GM19240 (cell line): ENCODE measurements around the gene NDUFS7.

Experiments
- DNase-seq: peaks from one replicate; pipeline ENCODE4 v3.0.0; 2011; ENCODE audit warnings: low spot score; ENCODE audit not compliant: insufficient read length

The NDUFS7 gene

DNA sequence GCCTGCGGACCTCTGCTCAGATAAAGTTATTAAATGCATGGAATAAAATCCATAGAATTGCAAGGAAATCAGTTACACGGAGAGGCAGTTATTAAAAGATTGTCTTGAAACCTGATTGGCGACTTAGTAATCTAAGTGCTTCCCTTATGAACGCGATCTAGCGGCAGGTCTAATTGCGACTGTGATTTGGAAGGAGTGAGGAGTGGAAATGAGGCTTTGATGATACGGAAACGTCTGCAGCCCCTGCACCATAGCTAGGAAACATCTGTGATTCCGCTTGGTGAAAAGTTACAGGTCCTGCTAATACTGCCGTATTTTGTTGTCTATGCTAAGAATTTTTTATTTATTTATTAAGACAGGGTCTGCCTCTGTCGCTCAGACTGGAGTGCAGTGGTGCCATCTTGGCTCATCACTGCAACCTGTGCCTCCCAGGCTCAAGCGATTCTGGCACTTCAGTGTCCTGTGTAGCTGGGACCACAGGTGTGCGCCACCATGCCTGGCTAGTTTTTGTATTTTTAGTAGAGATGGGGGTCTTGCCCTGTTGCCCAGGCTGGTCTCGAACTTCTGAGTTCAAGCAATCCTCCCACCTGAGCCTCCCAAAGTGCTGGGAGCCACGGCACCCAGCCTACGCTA, 887 bp downstream of the NDUFS7 start:
- DNase-seq = no peak

DNA sequence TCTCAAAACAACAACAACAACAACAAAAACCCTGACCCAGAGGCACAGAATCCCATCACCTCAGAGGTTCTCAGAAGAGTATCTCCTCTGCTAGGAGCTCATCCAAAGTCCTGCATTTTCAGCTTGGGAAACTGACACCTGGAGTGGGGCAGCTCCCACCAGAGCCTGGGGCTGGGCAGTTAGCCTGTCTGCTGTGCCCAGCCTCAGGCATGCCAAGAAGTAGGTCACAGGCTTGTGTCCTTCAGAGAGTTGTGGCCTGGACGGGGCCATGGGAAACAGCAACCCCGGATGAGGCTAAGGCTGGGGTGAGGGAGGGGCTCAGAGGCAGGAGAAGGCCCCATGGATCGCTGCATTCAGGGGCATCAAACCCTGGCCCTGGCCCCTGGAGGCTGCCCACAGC, 2.1 kb downstream of the NDUFS7 start:
- DNase-seq = no peak

DNA sequence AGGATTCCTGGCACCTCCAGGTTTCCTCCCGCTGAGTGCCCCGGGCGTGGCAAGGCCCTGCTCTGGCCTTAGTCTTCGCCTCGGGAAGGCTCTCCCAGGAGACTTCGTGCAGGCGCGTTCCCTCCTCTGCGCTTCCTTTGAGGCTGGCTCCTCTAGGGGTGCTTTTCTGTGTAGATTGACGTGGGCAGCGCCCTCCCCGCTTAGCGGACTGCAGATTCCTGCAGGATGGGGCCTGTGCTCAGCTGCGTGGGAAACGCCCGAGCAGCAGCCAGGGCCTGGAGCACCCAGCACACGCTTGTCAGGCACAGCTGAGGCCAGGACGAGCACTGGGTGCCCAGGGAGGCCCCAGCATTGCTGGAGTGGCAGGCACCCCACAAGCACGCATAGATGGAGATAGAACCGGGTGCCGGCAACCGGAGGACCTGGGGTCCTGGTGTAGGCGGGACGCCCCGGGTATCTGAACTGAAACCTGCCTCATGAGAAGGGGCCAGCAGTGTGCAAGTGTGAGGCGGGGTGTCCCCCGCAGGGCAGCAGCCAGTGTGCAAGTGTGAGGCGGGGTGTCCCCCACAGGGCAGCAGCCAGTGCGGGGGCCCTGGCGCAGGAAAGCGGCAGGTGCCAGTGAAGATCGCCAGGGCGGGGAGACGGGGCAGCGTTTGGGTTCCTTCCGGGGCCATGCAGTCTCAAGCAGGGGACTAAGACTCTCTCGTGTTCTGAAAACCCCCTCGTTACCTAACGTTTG, 3.4 kb downstream of the NDUFS7 start:
- DNase-seq = no peak

DNA sequence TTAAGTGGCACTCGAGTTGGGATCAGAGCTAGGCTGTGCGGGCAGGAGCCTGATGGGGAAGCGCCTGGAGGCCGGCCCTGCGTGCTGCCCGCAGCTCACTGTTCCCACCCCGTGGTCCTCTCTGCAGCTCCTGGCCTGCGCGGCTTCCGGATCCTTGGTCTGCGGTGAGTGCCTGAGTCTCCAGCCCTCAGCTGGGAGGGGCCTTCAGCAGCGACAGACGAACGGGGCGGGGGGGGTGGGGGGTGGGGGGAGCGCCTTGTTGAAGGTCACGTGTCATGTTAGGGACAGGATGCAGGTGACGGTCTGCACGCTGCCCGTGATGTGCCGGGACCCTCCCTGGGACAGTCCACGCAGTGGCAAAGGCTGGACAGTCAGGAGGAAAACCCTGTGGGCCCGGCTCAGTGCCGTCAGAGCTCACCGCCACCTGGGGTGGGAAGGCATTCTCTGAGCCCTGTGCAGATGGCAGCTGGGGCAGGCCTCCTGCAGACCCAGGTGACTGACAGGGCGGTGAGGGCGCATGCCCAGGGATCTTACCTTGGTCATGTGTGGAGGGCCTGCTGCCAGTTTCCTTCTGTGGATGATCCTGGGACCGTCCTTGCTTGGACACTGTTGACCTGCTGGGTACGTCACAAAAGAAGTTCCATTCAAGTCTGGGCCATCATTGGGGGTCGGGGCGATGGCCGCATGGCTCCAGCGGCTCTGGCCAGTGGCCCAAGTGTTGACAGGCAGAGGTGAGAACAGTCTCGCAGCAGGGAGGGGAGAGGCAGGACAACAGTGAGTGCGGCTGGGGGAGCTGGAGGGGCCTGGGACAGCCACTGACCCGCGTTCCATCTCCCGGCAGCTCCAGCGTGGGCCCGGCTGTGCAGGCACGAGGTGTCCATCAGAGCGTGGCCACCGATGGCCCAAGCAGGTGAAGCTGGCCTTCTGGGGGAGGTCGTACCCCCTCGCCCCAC, 4.3 kb downstream of the NDUFS7 start:
- no peak for DNase-seq

DNA sequence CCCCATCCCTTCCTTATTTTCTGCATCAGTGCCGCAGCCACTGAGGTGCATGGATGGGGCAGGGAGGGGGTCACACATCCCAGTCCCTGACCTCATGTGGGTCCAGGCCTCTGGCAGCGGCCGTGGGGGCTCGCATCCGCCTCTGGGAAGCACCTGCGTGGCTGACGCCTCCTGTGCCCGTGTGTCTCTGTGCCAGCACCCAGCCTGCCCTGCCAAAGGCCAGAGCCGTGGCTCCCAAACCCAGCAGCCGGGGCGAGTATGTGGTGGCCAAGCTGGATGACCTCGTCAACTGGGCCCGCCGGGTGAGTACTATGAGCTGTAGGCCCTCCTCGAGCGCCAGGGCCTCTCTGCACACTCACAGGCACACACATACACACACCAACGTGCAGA, 4.9 kb downstream of the NDUFS7 start:
- DNase-seq = no peak

DNA sequence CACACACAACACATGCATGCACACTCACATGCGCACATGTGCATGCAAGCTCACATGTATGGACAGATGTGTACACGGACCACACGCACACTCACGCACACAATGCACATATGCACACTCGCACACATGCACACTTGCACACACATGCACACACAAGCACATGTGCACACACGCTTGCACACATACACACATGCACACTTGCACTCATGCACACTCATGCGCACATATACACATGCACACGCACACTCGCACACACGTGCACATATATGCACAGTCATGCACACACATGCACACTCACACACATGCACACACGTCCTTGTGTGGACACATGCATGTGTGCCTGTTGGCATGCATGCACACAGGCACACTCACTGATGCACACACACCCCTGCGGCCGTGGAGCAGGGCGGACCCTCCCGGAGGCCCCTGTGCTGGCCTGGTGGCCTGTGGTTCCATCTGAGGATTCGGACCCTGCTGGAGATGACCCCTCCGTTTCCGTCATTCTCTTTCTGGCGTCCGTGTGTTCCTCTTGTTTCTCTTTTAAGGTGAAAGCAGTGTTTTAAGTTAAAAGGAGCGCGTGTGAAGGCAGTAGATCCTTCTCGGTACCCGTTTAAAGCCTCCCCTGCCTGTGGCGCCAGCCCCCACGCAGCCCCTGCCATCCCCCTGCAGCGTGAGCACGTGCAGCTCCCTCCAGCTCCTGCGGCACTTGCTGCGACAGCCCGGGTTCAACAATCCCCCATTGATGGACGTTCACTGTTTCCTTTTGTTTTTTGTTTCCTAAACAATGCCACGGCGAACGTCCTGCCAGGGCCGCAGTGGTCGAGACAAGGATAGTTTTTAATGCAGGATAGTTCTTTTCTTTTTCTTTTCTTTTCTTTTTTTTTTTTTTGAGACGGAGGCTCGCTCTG, 5.6 kb downstream of the NDUFS7 start:
- DNase-seq = no peak

DNA sequence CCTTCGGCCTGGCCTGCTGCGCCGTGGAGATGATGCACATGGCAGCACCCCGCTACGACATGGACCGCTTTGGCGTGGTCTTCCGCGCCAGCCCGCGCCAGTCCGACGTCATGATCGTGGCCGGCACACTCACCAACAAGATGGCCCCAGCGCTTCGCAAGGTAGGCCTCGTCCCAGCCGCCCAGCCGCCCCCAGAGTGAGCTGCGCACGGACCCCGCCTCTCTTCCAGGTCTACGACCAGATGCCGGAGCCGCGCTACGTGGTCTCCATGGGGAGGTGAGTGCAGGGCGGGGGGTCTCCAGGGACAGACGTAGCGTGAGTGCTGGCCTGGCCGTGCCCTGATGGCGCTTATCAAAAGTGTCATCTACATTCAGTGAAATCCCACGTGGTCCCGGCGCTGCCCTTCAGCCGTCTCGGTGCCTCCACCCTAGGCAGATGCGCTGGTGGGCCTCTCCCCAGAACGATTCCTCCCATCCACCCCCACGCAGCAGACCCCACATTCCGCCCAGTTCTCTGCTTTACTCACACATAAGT, 7.2 kb downstream of the NDUFS7 start:
- DNase-seq = no peak

DNA sequence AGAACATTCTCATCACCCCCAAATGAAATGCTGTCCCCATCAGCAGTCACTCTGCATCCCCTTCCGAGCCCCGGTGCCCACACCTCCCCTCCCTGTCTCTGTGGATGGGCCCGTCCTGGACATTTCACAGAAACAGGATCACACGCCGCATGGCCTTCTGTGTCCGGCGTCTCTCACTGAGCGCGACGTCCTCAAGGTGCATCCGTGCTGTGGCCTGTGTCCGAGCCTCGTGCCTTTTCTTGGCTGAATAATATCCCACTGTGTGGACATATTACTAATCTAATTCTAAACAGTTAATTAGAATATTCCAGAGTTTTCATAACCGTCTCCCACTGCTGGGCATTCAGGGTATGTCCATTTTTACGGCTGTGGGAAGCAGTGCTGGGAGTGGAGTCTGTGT, 8.7 kb downstream of the NDUFS7 start:
- DNase-seq = no peak

DNA sequence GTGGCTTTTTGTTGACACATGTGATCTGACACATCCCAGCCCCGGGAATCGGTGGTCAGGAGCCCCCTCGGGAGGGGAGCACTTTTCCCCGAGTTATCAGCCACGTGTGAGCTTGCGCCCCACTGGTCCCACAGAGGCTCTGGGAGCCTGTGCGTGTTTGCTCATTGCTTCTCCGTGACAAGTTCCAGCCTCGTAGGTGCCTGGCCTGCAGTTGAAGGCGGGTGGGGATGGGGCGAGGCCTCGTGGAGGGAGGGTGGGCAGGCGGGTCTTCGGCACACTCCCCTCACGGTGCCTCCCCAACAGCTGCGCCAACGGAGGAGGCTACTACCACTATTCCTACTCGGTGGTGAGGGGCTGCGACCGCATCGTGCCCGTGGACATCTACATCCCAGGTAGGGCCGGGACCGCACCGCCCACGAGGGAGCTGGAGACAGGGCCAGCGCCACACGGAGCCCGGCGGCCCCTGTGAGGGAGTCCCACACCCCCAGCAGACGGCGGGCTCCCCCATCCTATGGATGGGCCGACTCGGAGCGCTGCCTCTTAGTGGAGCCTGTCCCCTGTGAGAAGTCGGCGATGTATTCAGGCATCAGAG, 9.3 kb downstream of the NDUFS7 start:
- no peak for DNase-seq

DNA sequence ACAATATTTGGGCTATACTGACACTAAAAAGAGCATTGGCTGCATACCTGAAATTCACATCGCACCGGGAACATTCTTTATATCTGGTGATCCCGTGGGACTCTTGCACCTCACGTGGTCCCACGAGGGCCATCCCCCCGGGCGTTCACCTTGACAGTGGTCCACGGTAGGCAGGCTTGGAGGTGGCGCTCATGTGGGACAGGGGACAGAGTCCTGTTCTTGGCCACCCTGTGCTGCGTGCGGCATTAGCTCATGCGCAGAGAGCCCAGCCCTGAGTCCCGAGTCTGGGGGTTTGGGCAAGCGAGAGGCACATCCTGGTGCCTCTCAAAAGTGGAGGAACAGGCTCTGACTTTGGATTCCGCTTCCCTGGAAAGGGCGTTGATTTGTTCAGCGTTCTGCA, 10.1 kb downstream of the NDUFS7 start:
- no peak for DNase-seq

DNA sequence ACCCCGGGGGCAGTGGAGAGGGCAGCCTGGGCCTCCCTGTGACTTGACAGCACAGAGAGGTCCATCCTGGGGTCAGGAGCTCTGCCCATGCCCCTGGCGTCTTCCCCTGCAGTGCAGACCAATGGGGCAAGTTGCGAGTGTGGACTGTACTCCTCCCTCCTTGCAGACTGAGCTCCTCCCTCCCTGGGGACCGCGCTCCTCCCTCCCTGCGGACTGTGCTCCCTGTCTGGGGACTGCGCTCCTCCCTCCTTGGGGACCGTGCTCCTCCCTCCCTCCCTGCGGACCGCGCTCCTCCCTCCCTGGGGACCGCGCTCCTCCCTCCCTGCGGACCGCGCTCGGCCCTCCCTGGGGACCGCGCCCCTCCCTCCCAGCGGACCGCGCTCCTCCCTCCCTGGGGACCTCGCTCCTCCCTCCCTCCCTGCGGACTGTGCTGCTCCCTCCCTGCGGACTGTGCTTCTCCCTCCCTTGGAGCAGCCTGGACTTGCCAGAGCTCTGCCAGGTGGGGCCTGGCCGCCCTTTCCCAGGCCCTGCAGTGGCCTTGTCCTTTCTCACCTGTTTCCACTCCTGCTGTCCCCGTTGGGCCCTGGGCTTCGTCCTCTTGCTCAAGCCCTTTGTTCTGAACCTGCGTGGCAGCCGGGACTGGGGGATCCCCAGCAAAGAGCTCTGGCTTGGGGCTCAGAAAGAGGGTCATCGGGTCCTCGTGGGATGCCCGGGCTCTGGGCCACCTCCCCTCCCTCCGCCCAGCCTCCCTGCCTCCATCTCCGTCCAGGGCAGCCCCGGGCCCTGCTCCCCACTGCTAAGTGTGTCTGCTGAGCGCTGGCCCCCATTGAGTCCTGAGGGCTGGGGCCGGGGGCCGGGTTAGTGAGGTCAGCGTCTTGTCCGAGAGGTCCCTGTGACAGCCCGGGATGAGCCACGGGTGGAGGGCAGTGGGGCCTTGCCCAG, 10.8 kb downstream of the NDUFS7 start:
- DNase-seq = no peak

DNA sequence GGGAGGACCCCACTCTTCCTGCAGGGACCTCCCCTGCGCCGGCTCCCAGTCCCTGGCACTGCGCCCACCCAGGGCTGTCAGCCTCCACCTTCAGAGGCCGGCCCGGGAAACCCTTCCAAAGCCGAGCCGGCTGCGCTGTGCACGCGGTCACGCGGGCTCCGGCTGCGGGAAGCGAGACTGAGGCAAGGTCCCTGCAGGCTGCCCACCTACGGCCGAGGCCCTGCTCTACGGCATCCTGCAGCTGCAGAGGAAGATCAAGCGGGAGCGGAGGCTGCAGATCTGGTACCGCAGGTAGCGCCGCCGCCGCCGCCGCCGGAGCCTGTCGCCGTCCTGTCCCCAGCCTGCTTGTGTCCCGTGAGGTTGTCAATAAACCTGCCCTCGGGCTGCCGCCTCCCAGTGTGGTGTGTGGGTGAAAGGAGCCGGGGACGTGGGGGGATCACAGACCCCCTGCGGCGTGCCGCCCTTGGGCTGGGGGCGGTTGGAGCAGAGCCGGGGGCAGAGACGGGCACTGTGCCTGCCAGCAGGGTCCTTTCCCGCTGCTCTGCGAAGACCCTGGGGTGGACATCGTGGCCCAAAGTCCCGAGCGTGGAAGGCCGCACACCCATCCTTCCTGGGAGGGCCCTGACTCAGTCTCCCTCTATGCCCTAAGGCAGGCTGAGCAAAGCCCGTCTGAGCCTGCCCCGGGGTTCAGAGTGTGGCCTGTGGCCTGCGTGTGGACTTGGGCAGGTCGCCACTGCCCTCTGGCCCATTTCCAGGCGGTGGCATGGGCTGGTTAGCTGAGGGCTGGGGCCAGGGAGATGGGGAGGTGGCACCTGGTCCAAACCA, 11.7 kb downstream of the NDUFS7 start:
- DNase-seq = no peak

DNA sequence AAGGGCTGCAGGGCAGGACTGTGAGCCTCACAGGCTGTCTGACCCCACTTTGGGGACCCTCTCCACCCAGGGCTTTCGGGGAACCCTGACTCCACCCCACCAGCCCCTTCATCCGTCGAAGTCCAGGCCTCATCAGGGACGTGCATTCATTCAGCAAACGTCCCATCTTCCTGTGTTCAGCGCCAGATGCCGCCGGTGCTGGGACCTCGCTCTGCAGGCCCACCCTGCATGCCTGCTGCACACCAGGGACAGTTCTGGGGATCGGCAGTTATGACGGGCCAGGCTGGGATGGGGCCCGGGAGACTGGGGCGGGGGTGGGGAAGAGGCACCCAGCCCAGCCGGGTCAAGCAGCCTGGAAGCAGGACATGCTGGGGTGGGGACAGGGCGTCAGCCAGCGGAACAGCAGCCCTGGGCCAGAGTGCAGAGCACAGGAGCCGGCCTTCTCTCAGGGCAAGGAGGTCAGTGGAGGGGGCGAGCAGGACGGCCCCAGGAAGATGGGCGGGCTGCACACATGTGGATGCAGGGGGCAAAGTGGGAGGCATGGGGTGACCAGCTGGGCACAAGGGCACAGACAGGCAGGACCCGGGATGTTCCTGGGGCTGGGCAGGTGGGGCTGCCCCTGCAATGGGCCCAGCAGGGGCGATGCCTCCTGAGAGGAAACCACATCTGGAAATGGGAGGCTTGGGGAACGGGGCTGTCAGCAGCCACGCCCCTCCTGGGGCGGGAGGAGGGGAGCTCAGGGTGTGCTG, 12.5 kb downstream of the NDUFS7 start:
- DNase-seq = no peak

DNA sequence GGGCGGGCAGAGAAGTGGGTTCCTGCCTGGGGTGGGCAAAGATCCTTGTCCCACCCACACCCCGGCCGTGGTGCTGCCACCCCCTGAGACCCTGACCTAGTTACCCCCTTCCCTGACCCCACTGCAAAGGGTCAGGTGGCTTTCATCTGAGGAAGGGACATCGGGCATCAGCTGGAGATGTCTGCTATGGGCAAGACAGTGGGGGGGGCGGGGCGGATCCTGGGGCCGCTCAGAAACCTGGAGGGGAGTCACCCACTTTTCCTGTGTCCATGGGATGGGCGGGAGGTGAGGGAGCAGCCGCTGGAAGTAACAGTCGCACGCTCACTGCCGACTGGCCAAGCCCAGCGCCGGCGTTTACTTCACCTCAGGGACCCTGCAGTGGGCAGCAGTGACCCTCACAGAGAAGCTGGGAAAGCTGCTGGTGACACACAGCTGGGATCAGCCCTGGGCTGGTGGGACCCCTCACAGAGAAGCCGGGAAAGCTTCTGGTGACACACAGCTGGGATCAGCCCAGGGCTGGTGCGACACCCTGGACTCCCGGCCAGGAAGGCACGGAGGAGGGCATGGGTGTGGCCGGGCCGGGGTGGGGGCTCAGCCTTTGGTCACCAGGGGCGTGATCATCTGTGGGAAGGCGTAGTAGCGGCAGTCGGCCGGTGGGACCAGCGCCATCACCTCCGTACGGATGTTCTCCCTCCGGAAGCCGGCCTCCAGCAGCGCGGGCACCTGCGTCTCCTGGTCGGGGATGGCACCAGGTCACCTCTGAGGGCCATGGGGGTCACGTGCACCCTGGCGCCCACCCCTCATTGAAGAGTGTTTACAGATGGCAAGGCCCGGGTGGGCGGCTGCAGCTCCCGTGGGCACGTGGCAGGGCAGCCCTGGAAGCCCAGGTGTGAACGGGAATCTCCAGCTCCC, 13.3 kb downstream of the NDUFS7 start:
- no peak for DNase-seq

DNA sequence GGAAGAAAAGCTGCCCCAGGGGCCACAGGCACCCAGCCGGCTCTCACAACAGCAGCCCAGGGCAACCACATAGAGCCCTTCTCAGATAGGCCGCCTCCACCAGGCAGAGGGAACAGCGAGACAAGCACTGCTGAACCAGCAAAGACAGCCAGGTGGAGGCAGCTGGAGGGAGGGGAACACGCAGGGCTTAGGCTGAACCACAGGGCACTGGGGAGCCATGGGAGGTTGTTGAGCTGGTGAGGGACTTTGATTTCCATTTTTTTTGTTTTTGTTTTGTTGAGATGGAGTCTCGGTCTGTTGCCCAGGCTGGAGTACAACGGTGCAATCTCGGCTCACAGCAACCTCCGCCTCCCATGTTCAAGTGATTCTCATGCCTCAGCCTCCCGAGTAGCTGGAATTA, 14.1 kb downstream of the NDUFS7 start:
- DNase-seq = no peak

DNA sequence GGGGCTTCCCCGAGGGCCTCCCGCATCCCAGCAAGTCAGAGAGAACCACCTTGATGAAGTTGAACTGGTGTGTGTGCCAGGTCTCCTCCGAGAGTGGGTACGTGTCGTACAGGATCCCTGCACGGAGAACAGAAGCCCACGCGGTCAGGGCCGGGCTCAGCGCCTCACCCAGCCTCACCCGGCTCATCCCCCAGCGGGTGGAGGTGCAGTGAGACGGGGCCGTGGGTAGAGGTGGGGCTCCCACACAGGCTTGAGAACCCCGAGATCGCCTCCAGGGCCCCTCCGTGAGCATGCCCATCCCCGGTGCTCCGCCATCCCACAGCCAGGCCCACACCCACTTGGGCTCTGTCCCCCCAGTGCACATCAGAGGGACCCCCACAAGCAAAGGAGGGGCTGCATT, 15.4 kb downstream of the NDUFS7 start:
- DNase-seq = no peak

DNA sequence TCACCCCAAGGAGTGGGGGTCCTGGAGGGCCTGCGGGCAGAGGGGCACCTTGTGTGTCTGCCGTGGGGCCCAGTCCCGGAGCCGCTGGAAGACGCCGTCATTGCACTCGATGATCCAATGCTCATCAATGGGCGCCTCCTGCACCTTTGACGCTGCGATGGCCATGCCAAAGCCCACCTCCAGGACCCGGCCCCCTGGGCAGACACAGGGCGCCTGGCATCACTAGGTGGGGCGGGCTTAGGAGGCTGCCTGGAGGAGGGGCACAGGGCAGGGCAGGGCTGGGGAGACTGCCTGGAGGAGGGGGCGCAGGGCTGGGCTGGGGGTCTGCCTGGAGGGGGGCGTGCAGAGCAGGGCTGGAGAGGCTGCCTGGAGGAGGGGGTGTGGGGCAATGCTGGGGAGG, 16.0 kb downstream of the NDUFS7 start:
- no peak for DNase-seq
